ENCODE data around the gene IQCE.
A peak's percentile ranks its signal among the peaks of the same experiment; 100 is the strongest.
"Not testable (repeated sequence)": the region's sequence is repeated elsewhere in the genome, so short reads cannot be mapped to it uniquely, and the experiment has no call there.

The IQCE gene

DNA sequence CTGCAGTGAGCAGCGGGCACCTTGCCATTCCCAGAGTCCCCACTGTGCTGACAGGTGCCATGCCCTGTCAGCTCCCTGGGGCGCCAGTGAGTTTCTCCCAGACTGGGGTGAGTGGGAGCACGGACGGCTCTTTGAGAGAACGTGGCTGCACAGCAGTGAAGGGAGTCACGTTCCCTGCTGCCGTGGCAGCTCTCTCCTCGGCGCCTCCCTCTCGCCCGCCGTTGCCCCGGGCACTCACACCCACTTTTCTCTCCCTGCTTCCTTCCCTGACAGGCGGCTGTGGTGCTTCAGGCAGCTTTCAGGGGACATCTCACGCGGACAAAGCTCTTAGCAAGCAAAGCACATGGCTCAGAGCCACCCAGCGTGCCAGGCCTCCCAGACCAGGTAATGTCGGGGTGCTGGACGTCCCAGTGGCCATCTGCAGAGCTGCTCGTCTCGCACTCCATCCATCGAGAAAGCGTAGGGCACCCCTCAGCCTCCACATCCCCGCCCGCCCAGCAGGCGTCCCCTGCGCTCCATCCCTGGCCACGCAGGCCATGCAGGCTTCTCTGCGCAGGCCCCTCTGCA lies 45.9 kb downstream of the IQCE start:
- Histone ChIP-seq H3K4me1 (ENCODE audit: control insufficient read depth, insufficient read depth, low read length) (no peaks in the 10 kb centered on the region), H3K9ac (ENCODE audit: low read depth, low read length) (no peak overlapping the region), H3K36me3 (ENCODE audit: control insufficient read depth, insufficient read depth, low read length) (no peaks in the 10 kb centered on the region), H3K27me3 (ENCODE audit: control insufficient read depth, insufficient read depth, low read length) (no peaks in the 10 kb centered on the region), H3K9me3 (ENCODE audit: control insufficient read depth, insufficient read depth, low read length) (no peaks in the 10 kb centered on the region), H3K4me3 (ENCODE audit: low read depth, low read length) (no peak overlapping the region)

DNA sequence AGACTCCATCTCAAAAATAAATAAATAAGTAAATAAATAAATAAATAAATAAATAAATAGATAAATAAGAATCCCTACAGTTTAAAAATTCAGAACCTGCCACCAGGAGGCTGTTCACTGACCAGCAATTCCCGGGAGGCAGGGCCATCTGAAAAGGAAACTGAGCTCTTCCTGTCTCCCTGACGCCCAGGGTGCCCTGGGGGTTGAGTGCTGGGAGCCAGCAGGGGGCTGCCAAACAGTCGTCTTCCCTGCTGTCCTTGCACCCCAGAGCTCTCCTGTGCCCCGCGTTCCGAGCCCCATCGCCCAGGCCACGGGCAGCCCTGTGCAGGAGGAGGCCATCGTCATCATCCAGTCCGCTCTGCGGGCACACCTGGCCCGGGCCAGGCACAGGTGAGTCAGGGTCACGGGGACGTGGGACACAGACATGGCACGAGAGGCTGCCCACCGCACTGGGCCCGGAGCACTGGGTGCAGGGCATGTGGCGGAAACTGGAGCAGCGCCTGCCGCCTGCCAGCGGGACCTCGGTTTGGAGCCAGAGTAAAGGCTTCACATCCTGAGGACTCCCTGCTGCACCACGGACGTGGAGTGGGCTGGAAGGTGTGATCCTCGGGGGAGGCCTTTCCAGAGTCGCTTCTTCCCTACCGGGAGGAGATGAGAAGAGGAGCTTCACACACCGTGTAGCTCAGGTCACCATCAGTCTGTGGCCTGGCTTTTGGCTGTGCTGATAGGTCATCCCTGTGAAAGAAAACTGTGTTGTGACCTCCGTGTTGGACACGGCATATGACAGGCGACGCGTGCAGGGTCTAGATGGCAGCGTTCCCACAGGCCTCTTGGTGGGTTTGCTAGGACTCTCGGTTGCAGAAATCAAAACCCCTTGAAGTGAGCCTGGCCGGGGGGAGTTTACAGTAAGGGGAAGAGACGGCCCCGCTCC lies 47.1 kb downstream of the IQCE start:
- Histone ChIP-seq H3K4me1 (ENCODE audit: control insufficient read depth, insufficient read depth, low read length) (no peaks in the 10 kb centered on the region), H3K4me3 (ENCODE audit: low read depth, low read length) (no peak overlapping the region), H3K9me3 (ENCODE audit: control insufficient read depth, insufficient read depth, low read length) (no peaks in the 10 kb centered on the region), H3K9ac (ENCODE audit: low read depth, low read length) (no peak overlapping the region), H3K36me3 (ENCODE audit: control insufficient read depth, insufficient read depth, low read length) (no peaks in the 10 kb centered on the region), H3K27me3 (ENCODE audit: control insufficient read depth, insufficient read depth, low read length) (no peaks in the 10 kb centered on the region)

GRCh38 chr7:2606539-2606936 lies 47.8 kb downstream of the IQCE start:
- Histone ChIP-seq H3K9ac (ENCODE audit: low read depth, low read length) (no peak overlapping the region), H3K36me3 (ENCODE audit: control insufficient read depth, insufficient read depth, low read length) (no peaks in the 10 kb centered on the region), H3K4me3 (ENCODE audit: low read depth, low read length) (no peak overlapping the region), H3K4me1 (ENCODE audit: control insufficient read depth, insufficient read depth, low read length) (no peaks in the 10 kb centered on the region), H3K9me3 (ENCODE audit: control insufficient read depth, insufficient read depth, low read length) (no peaks in the 10 kb centered on the region), H3K27me3 (ENCODE audit: control insufficient read depth, insufficient read depth, low read length) (no peaks in the 10 kb centered on the region)

- H3K27me3 ChIP-seq (ENCODE audit: control insufficient read depth, insufficient read depth, low read length), result no peaks in the 10 kb centered on the region
- H3K4me1 ChIP-seq (ENCODE audit: control insufficient read depth, insufficient read depth, low read length), result peaks cover 3% of the 10 kb centered on the region
- H3K4me3 ChIP-seq (ENCODE audit: low read depth, low read length), result no peak overlapping the region
- H3K9me3 ChIP-seq (ENCODE audit: control insufficient read depth, insufficient read depth, low read length), result no peaks in the 10 kb centered on the region
- H3K36me3 ChIP-seq (ENCODE audit: control insufficient read depth, insufficient read depth, low read length), result no peaks in the 10 kb centered on the region
- peak overlapping the region; percentile 54 for H3K9ac ChIP-seq (ENCODE audit: low read depth, low read length)
Measured at GRCh38 chr7:2607122-2607922, 48.5 kb downstream of the IQCE start.

- peaks cover 5% of the 10 kb centered on the region for H3K4me1 ChIP-seq (ENCODE audit: control insufficient read depth, insufficient read depth, low read length)
Measured at GRCh38 chr7:2607923-2608904, 49.4 kb downstream of the IQCE start.

GRCh38 chr7:2608921-2609411 lies 50.2 kb downstream of the IQCE start:
- H3K9ac ChIP-seq (ENCODE audit: low read depth, low read length), result no peak overlapping the region
- H3K27me3 ChIP-seq (ENCODE audit: control insufficient read depth, insufficient read depth, low read length), result no peaks in the 10 kb centered on the region
- no peak overlapping the region for H3K4me3 ChIP-seq (ENCODE audit: low read depth, low read length)
- H3K4me1 ChIP-seq (ENCODE audit: control insufficient read depth, insufficient read depth, low read length), result peaks cover 5% of the 10 kb centered on the region
- H3K36me3 ChIP-seq (ENCODE audit: control insufficient read depth, insufficient read depth, low read length), result no peaks in the 10 kb centered on the region
- H3K9me3 ChIP-seq (ENCODE audit: control insufficient read depth, insufficient read depth, low read length), result no peaks in the 10 kb centered on the region

More at GRCh38 chr7:2607923-2608904, 49.4 kb downstream of the IQCE start:
- Histone ChIP-seq H3K4me3 (ENCODE audit: low read depth, low read length) (no peak overlapping the region), H3K27me3 (ENCODE audit: control insufficient read depth, insufficient read depth, low read length) (no peaks in the 10 kb centered on the region), H3K9ac (ENCODE audit: low read depth, low read length) (peak overlapping the region; percentile 54), H3K9me3 (ENCODE audit: control insufficient read depth, insufficient read depth, low read length) (no peaks in the 10 kb centered on the region), H3K36me3 (ENCODE audit: control insufficient read depth, insufficient read depth, low read length) (no peaks in the 10 kb centered on the region)

DNA sequence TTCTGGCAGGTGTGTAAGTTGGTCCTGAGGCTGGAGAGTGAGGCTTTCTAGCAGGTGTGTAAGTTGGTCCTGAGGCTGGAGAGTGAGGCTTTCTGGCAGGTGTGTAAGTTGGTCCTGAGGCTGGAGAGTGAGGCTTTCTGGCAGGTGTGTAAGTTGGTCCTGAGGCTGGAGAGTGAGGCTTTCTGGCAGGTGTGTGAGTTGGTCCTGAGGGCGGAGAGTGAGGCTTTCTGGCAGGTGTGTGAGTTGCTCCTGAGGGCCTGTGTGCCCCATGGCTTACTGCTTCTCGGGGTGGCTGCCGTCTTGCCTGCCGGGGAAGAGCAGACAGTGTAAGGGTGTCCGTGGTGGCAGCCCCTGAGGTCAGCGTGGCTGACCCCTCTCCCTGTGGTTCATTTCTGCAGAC lies 50.9 kb downstream of the IQCE start:
- not testable (repeated sequence) for H3K4me1 ChIP-seq (ENCODE audit: control insufficient read depth, insufficient read depth, low read length); H3K27me3 ChIP-seq (ENCODE audit: control insufficient read depth, insufficient read depth, low read length)

DNA sequence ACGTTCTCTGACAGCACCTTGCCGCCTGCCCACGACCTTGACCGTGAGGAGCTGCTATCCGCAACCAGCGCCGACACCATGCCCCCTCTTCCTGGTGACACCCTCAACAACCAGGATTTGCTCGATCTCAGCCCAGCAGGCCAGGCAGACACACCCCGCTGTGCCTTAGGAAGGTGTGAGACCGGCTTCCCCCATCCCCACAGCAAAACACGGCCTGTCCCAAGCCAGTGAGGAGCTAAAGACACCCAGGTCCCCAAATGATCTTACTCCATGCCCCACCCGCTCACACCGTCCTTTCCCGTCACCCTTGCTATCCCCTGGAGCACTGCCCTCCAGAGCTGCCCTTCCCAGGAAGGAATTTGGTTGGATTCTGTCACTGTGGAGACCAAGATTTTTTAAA lies 51.7 kb downstream of the IQCE start:
- Histone ChIP-seq H3K36me3 (ENCODE audit: control insufficient read depth, insufficient read depth, low read length) (no peaks in the 10 kb centered on the region), H3K9me3 (ENCODE audit: control insufficient read depth, insufficient read depth, low read length) (no peaks in the 10 kb centered on the region), H3K27me3 (ENCODE audit: control insufficient read depth, insufficient read depth, low read length) (no peaks in the 10 kb centered on the region), H3K4me1 (ENCODE audit: control insufficient read depth, insufficient read depth, low read length) (peaks cover 5% of the 10 kb centered on the region), H3K9ac (ENCODE audit: low read depth, low read length) (no peak overlapping the region), H3K4me3 (ENCODE audit: low read depth, low read length) (no peak overlapping the region)

More for the DNA sequence above, 50.9 kb downstream of the IQCE start:
- H3K9ac ChIP-seq (ENCODE audit: low read depth, low read length); H3K9me3 ChIP-seq (ENCODE audit: control insufficient read depth, insufficient read depth, low read length); H3K4me3 ChIP-seq (ENCODE audit: low read depth, low read length); H3K36me3 ChIP-seq (ENCODE audit: control insufficient read depth, insufficient read depth, low read length): not testable (repeated sequence)

GRCh38 chr7:2610898-2611297 lies 52.1 kb downstream of the IQCE start:
- H3K4me1 ChIP-seq (ENCODE audit: control insufficient read depth, insufficient read depth, low read length), result peaks cover 5% of the 10 kb centered on the region
- H3K9ac ChIP-seq (ENCODE audit: low read depth, low read length), result no peak overlapping the region
- H3K27me3 ChIP-seq (ENCODE audit: control insufficient read depth, insufficient read depth, low read length), result no peaks in the 10 kb centered on the region
- no peak overlapping the region for H3K4me3 ChIP-seq (ENCODE audit: low read depth, low read length)
- H3K9me3 ChIP-seq (ENCODE audit: control insufficient read depth, insufficient read depth, low read length), result no peaks in the 10 kb centered on the region
- no peaks in the 10 kb centered on the region for H3K36me3 ChIP-seq (ENCODE audit: control insufficient read depth, insufficient read depth, low read length)

DNA sequence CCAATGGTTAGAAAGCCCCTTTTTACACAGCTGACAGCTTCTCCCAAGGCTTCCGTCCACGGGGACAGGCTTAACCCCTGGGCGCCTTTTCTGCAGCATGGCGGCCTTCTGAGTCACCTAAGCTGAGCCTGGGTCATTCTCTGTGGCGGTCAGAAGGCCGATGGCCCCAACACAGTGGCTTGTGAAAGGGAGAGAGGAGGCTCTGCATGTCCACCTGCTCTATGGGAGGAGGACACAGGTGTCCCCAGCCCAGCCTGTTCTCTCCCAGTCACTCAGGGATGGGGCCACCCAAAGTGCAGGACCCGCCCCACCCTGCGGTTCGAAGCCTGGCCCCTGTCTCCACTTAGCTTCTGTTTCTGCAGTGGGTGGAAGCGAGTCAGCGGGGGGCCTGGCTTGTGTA lies 52.6 kb downstream of the IQCE start:
- H3K36me3 ChIP-seq (ENCODE audit: control insufficient read depth, insufficient read depth, low read length), result no peaks in the 10 kb centered on the region
- H3K4me3 ChIP-seq (ENCODE audit: low read depth, low read length), result no peak overlapping the region
- H3K9ac ChIP-seq (ENCODE audit: low read depth, low read length), result no peak overlapping the region
- no peaks in the 10 kb centered on the region for H3K9me3 ChIP-seq (ENCODE audit: control insufficient read depth, insufficient read depth, low read length)
- no peaks in the 10 kb centered on the region for H3K27me3 ChIP-seq (ENCODE audit: control insufficient read depth, insufficient read depth, low read length)
- H3K4me1 ChIP-seq (ENCODE audit: control insufficient read depth, insufficient read depth, low read length), result peaks cover 5% of the 10 kb centered on the region

DNA sequence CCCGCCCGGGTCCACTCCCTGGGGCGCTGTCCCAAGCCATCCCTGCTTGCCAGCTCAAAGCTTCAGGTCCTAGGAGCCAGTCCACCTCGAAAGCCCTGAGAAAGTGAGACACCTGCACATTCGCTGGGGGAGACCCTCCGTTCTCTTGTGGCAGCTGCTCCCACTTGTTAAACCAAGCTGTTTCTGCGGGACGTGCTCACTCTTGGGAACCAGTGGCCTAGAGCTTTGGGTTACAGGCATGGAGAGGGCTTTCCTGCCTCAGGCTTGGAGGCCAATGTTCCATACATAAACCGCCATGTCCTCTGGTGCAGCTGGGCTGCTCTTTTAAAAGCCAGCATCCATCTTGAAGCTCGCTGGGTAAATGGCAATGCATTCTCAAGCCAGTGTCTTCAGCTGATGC lies 53.1 kb downstream of the IQCE start:
- no peaks in the 10 kb centered on the region for H3K27me3 ChIP-seq (ENCODE audit: control insufficient read depth, insufficient read depth, low read length)
- no peaks in the 10 kb centered on the region for H3K36me3 ChIP-seq (ENCODE audit: control insufficient read depth, insufficient read depth, low read length)
- H3K4me1 ChIP-seq (ENCODE audit: control insufficient read depth, insufficient read depth, low read length), result peaks cover 7% of the 10 kb centered on the region
- H3K9ac ChIP-seq (ENCODE audit: low read depth, low read length), result no peak overlapping the region
- no peak overlapping the region for H3K4me3 ChIP-seq (ENCODE audit: low read depth, low read length)
- H3K9me3 ChIP-seq (ENCODE audit: control insufficient read depth, insufficient read depth, low read length), result no peaks in the 10 kb centered on the region

Measured in iPS-15b (cell line).